ENCODE data around the gene KRTAP10-10.

- TF ChIP-seq, protein P1, sequence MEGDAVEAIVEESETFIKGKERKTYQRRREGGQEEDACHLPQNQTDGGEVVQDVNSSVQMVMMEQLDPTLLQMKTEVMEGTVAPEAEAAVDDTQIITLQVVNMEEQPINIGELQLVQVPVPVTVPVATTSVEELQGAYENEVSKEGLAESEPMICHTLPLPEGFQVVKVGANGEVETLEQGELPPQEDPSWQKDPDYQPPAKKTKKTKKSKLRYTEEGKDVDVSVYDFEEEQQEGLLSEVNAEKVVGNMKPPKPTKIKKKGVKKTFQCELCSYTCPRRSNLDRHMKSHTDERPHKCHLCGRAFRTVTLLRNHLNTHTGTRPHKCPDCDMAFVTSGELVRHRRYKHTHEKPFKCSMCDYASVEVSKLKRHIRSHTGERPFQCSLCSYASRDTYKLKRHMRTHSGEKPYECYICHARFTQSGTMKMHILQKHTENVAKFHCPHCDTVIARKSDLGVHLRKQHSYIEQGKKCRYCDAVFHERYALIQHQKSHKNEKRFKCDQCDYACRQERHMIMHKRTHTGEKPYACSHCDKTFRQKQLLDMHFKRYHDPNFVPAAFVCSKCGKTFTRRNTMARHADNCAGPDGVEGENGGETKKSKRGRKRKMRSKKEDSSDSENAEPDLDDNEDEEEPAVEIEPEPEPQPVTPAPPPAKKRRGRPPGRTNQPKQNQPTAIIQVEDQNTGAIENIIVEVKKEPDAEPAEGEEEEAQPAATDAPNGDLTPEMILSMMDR (IDR thresholded peaks at IDR 0.05; ENCODE audit: low read depth, low read length, missing input control): no peak
- TF ChIP-seq REST (IDR thresholded peaks at IDR 0.05) (no peak), MAX (IDR thresholded peaks at IDR 0.05) (no peak), TAF1 (conservative IDR thresholded peaks at IDR 0.05) (no peak), RAD21 (IDR thresholded peaks at IDR 0.05) (no peak), RXRA (IDR thresholded peaks at IDR 0.05) (no peak), YY1 (IDR thresholded peaks at IDR 0.05) (no peak), ZBTB33 (IDR thresholded peaks at IDR 0.05) (no peak), EGR1 (IDR thresholded peaks at IDR 0.05; ENCODE audit: low read depth in 2 of 2) (no peak)
- TF ChIP-seq, protein P2, sequence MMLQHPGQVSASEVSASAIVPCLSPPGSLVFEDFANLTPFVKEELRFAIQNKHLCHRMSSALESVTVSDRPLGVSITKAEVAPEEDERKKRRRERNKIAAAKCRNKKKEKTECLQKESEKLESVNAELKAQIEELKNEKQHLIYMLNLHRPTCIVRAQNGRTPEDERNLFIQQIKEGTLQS (IDR thresholded peaks at IDR 0.05): no peak
Measured at GRCh38 chr21:44687671-44688070, 50.5 kb downstream of the KRTAP10-10 start.

All from liver (tissue), 3 donors.